Erythroblast (primary cell): ENCODE results near the gene NDUFAB1.

ENCODE experiments used
- GATA1 ChIP-seq: IDR thresholded peaks from 2 replicates; pipeline ENCODE4 v1.6.1; 2011; ENCODE audit warnings: low read depth, mild to moderate bottlenecking, control low read depth, low read length, moderate library complexity
- POLR2A ChIP-seq: IDR thresholded peaks from 2 replicates; pipeline ENCODE4 v1.6.1; 2011; ENCODE audit warnings: mild to moderate bottlenecking, low read length

DNA sequence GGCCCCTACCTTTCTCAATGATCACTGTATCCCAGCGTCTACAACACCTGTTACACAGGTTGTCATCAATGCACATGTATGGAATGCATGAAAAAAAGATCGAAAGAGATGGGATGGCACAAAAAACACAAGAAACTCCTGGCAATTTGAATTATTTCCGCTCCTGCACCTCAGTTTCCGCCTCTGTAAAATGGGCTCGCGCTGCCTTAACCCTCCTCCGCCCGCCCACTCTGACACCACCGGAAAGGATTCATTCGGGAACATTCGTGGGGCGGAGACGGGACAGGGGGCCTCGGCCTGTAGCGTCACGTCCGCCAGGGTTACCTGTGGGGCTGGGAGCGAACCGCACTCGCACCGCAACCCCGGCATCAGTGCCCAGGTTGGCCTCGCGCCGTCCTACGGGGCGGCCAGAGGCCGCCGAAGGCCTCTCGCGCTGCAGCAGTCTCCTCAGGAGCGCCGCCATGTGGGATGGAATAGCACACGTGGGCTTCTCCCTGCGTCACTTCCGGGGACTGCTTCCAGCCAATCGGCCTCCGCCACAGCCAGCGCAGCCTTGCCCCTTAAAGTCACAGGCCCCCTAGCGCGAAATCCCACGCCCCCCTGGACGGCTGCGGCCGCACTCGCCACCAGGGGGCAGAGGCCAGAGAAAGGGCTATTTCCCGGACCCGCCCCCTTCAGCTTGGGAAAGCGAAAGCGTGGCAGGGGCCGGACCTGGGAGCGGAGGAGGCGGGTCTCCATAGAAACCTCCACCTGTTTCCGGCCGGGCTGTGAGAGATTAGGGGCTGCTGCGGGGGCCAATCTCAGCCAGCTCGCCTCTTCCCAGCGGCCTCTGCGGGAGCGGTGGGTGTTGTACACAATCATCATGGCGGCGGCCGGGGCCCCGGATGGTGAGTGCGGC lies 39.0 kb downstream of the NDUFAB1 start, which contains the start of the genes EARS2 and UBFD1:
- TF ChIP-seq POLR2A (peak; percentile 67), GATA1 (no peak)
